Gastrocnemius medialis (tissue), 4 donors: ENCODE data around the gene SH3BP4. TPM values are rescaled to one million over a fixed set of nuclear protein-coding genes. Genes with fewer than 3 reads are reported as not detected.

Source experiments
- ATAC-seq, 2 donors: fragments of 150-250 bp; one replicate each; pipeline ENCODE4 v1.9.1; 2016
- DNase-seq, 2 donors: peaks; one replicate each; pipeline ENCODE4 v3.0.0-alpha.2; 2019
- H3K27ac ChIP-seq, 4 donors: fragments of 200-600 bp; sonication (generic); 1 replicate in 1 of 4; 2 replicates in 3 of 4; pipeline ENCODE4 v1.5.1; 2016 to 2018; ENCODE audit warnings: mild to moderate bottlenecking in 2 of 4, moderate library complexity in 1 of 4
- H3K27me3 ChIP-seq, 3 donors: fragments of 200-600 bp; sonication (generic) in 2 of 3; 1 replicate in 1 of 3; 2 replicates in 2 of 3; pipeline versions ENCODE4 v1.5.1 to v1.6.0; 2016 to 2019; ENCODE audit warnings: mild to moderate bottlenecking in 1 of 3, moderate library complexity in 1 of 3
- H3K36me3 ChIP-seq, 2 donors: fragments of 200-600 bp; sonication (generic) in 1 of 2; one replicate each; pipeline ENCODE4 v1.5.1; 2017 to 2018
- H3K4me1 ChIP-seq, 2 donors: fragments of 200-600 bp; sonication (generic) in 1 of 2; one replicate each; pipeline ENCODE4 v1.5.1; 2016 to 2017; ENCODE audit warnings: mild to moderate bottlenecking in 2 of 2
- H3K4me3 ChIP-seq, 4 donors: fragments of 200-600 bp; sonication (generic) in 3 of 4; 1 replicate in 1 of 4; 2 replicates in 3 of 4; pipeline ENCODE4 v1.5.1; 2016 to 2019; ENCODE audit warnings: mild to moderate bottlenecking in 2 of 4
- H3K9me3 ChIP-seq, 3 donors: fragments of 200-600 bp; sonication (generic) in 2 of 3; 1 replicate in 1 of 3; 2 replicates in 2 of 3; pipeline ENCODE4 v1.5.1; 2016 to 2019
- POLR2A ChIP-seq, 2 donors: fragments of 450-650 bp; IDR thresholded peaks; one replicate each; pipeline ENCODE4 v1.6.1; 2017; ENCODE audit warnings: antibody characterized with exemption in 2 of 2, mild to moderate bottlenecking in 2 of 2, moderate library complexity in 2 of 2
- in situ Hi-C, 4 donors: fragments of 200-750 bp; cut with MboI; loops; one replicate each; pipeline versions ENCODE4 v1.15.0 to v1.8.0; 2017; ENCODE audit warnings: low sequenced_read_pairs in 4 of 4
- intact Hi-C: fragments of 100-400 bp; cut with DNase I; formaldehyde crosslinking; loops from one replicate; pipeline ENCODE4 v1.15.1; 2023; ENCODE audit warnings: low total_unique reads
- total RNA-seq, 4 donors: library from RNA; depleted of rRNA; stranded (reverse); fragments of >200 nt; gene quantifications; one replicate each; pipeline versions ENCODE4 v1.1.0 to v1.2.3, GENCODE V29; 2016
- TF ChIP-seq, protein P1 (sequence below), 5 experiments: fragments of 450-650 bp in 3 of 5; fragments of 200-600 bp in 2 of 5; sonication (generic) in 2 of 5; IDR thresholded peaks in 4 of 5; conservative IDR thresholded peaks in 1 of 5; 1 replicate in 4 of 5; 2 replicates in 1 of 5; pipeline ENCODE4 v1.5.1; 2016 to 2019; ENCODE audit warnings: antibody characterized with exemption in 5 of 5, mild to moderate bottlenecking in 3 of 5, moderate library complexity in 3 of 5

SH3BP4 gene
- total RNA-seq, 4 donors from 2014 or later = 10.2 to 36.9 (median 15.9) TPM

GRCh38 chr2:234992624-234993349 lies 41.0 kb downstream of the SH3BP4 start:
- Histone ChIP-seq H3K27ac (no peak overlapping the region), H3K27me3 (no peaks in the 10 kb centered on the region), H3K36me3 (no peaks in the 10 kb centered on the region), H3K4me3 (no peak overlapping the region), H3K9me3 (no peaks in the 10 kb centered on the region), H3K4me1 (peaks cover 4 to 8% of the 10 kb centered on the region in 2 donors)
- in situ Hi-C loops = no loop called here
- intact Hi-C loops = no loop called here
- TF ChIP-seq, protein P1, sequence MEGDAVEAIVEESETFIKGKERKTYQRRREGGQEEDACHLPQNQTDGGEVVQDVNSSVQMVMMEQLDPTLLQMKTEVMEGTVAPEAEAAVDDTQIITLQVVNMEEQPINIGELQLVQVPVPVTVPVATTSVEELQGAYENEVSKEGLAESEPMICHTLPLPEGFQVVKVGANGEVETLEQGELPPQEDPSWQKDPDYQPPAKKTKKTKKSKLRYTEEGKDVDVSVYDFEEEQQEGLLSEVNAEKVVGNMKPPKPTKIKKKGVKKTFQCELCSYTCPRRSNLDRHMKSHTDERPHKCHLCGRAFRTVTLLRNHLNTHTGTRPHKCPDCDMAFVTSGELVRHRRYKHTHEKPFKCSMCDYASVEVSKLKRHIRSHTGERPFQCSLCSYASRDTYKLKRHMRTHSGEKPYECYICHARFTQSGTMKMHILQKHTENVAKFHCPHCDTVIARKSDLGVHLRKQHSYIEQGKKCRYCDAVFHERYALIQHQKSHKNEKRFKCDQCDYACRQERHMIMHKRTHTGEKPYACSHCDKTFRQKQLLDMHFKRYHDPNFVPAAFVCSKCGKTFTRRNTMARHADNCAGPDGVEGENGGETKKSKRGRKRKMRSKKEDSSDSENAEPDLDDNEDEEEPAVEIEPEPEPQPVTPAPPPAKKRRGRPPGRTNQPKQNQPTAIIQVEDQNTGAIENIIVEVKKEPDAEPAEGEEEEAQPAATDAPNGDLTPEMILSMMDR (IDR thresholded peaks at IDR 0.05 in 4 of 5, conservative IDR thresholded peaks at IDR 0.05 in 1 of 5) = no peak
- TF ChIP-seq POLR2A (IDR thresholded peaks at IDR 0.05) = no peak
- DNase-seq (no peak), ATAC-seq (no peak)

GRCh38 chr2:234993541-234993981 lies 41.7 kb downstream of the SH3BP4 start:
- Histone ChIP-seq H3K27ac (no peak overlapping the region), H3K9me3 (no peaks in the 10 kb centered on the region), H3K36me3 (no peaks in the 10 kb centered on the region), H3K4me3 (no peak overlapping the region), H3K27me3 (no peaks in the 10 kb centered on the region), H3K4me1 (peaks cover 4 to 8% of the 10 kb centered on the region in 2 donors)
- DNase-seq (no peak), ATAC-seq (no peak)
- TF ChIP-seq, protein P1 (IDR thresholded peaks at IDR 0.05 in 4 of 5, conservative IDR thresholded peaks at IDR 0.05 in 1 of 5) = no peak
- intact Hi-C loops = no loop called here
- in situ Hi-C loops = no loop called here

- Histone ChIP-seq H3K36me3 (no peaks in the 10 kb centered on the region), H3K4me3 (no peak overlapping the region), H3K27me3 (no peaks in the 10 kb centered on the region), H3K4me1 (peaks cover 0 to 2% of the 10 kb centered on the region in 2 donors), H3K27ac (no peak overlapping the region), H3K9me3 (no peaks in the 10 kb centered on the region)
- intact Hi-C loops (no loop called here), in situ Hi-C loops (no loop called here)
- DNase-seq (no peak), ATAC-seq (no peak)
- no peak for TF ChIP-seq POLR2A (IDR thresholded peaks at IDR 0.05)
- TF ChIP-seq, protein P1 (IDR thresholded peaks at IDR 0.05 in 4 of 5, conservative IDR thresholded peaks at IDR 0.05 in 1 of 5) = no peak
These were observed 42.9 kb downstream of the SH3BP4 start for GRCh38 chr2:234994438-234995321.

DNA sequence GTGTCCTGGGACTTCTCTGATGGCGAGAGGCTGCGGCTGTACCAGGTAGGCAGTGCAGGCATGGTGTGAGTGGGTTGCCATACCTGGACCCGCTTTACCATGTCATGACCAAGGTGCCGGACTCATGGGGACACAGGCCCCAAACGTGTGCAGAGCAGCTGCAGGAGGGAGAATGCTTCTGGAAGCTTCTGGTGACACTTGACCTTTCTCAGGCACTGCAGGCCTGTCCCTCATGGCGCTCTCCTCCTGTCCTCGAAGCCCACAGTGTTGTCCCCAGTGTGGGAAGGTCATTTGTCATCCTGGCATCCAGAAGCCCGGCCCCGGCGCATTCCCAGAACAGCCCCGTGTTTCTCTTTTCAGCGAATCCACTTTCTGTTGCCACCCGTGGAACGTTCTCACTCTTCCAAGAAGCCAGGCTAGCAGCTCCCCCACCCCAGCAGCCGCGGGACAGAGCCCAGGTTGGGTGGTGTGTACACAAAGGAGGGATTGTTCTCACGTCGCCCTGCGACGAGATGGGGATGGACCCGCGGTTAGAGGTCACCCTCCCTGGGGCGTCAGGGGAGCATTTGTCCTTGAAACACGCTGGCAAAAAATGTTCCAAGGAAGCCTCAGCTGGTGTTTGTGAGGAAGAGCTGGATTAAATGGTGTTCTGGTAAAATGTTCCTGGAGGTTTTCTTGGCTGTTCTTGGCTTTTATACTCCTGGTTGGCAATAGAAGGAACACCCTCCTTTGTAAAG lies 43.7 kb downstream of the SH3BP4 start:
- TF ChIP-seq, protein P1 (IDR thresholded peaks at IDR 0.05 in 4 of 5, conservative IDR thresholded peaks at IDR 0.05 in 1 of 5) = no peak
- no peak for TF ChIP-seq POLR2A (IDR thresholded peaks at IDR 0.05)
- Histone ChIP-seq H3K4me3 (no peak overlapping the region), H3K9me3 (no peaks in the 10 kb centered on the region), H3K4me1 (no peaks in the 10 kb centered on the region), H3K27ac (no peak overlapping the region), H3K27me3 (no peaks in the 10 kb centered on the region), H3K36me3 (no peaks in the 10 kb centered on the region)
- in situ Hi-C loops (no loop called here), intact Hi-C loops (no loop called here)
- DNase-seq = no peak
- no peak for ATAC-seq
